H9 (cell line): ENCODE results near the gene RBMS2. TPM values are rescaled to one million over a fixed set of nuclear protein-coding genes. Genes with fewer than 3 reads are reported as not detected.

Experiments used
- DNase-seq: peaks from one replicate; pipeline ENCODE4 v3.0.0-alpha.2; 2017
- H2AFZ ChIP-seq: one replicate; pipeline ENCODE4 v1.6.1; 2013; ENCODE audit warnings: mild to moderate bottlenecking, low read length, control low read depth, moderate library complexity
- H2AK5ac ChIP-seq: 2 replicates; pipeline ENCODE4 v1.6.1; 2013; ENCODE audit warnings: low read length, control low read depth, mixed read lengths; ENCODE audit not compliant: insufficient read length
- H2BK120ac ChIP-seq: one replicate; pipeline ENCODE4 v1.6.1; 2013; ENCODE audit warnings: low read depth, mild to moderate bottlenecking, low read length, control low read depth, inconsistent platforms; ENCODE audit not compliant: poor library complexity, severe bottlenecking
- H2BK12ac ChIP-seq: 2 replicates; pipeline ENCODE4 v1.6.1; 2013; ENCODE audit warnings: low read length, control low read depth, mixed read lengths, low read depth; ENCODE audit not compliant: insufficient read length
- H2BK15ac ChIP-seq: 2 replicates; pipeline ENCODE4 v1.6.1; 2013; ENCODE audit warnings: low read depth, low read length, control low read depth
- H2BK20ac ChIP-seq: one replicate; pipeline ENCODE4 v1.6.1; 2013; ENCODE audit warnings: low read depth, mild to moderate bottlenecking, low read length, control low read depth, inconsistent platforms; ENCODE audit not compliant: poor library complexity, severe bottlenecking
- H2BK5ac ChIP-seq: 2 replicates; pipeline ENCODE4 v1.6.1; 2013; ENCODE audit warnings: low read length, control low read depth, mixed read lengths; ENCODE audit not compliant: insufficient read length
- H3K14ac ChIP-seq: 2 replicates; pipeline ENCODE4 v1.6.1; 2013; ENCODE audit warnings: low read length, control low read depth; ENCODE audit not compliant: insufficient read depth
- H3K18ac ChIP-seq: 2 replicates; pipeline ENCODE4 v1.6.1; 2013; ENCODE audit warnings: low read depth, mild to moderate bottlenecking, mixed read lengths, low read length, control low read depth; ENCODE audit not compliant: insufficient read length
- H3K23ac ChIP-seq: 2 replicates; pipeline ENCODE4 v1.6.1; 2013; ENCODE audit warnings: low read length, control low read depth, mixed read lengths, low read depth; ENCODE audit not compliant: insufficient read length
- H3K23me2 ChIP-seq: 2 replicates; pipeline ENCODE4 v1.6.1; 2013; ENCODE audit warnings: low read depth, mild to moderate bottlenecking, mixed read lengths, low read length, control low read depth; ENCODE audit not compliant: insufficient read length, poor library complexity, severe bottlenecking
- H3K27ac ChIP-seq: 2 replicates; pipeline ENCODE4 v1.5.1; 2013; ENCODE audit warnings: low read length, control low read depth, mixed read lengths, low read depth; ENCODE audit not compliant: insufficient read length
- H3K27me3 ChIP-seq: 2 replicates; pipeline ENCODE4 v1.6.1; 2013; ENCODE audit warnings: low read length, control low read depth, inconsistent platforms; ENCODE audit not compliant: insufficient read depth
- H3K4ac ChIP-seq: 2 replicates; pipeline ENCODE4 v1.6.1; 2013; ENCODE audit warnings: low read depth, mild to moderate bottlenecking, control low read depth, inconsistent platforms, low read length, moderate library complexity
- H3K4me1 ChIP-seq: 2 replicates; pipeline ENCODE4 v1.6.1; 2013; ENCODE audit warnings: low read length, control low read depth, inconsistent platforms; ENCODE audit not compliant: insufficient read depth
- H3K4me2 ChIP-seq: 2 replicates; pipeline ENCODE4 v1.6.1; 2013; ENCODE audit warnings: low read length, control low read depth, mixed read lengths; ENCODE audit not compliant: insufficient read length, insufficient read depth
- H3K56ac ChIP-seq: 2 replicates; pipeline ENCODE4 v1.6.1; 2013; ENCODE audit warnings: low read depth, mild to moderate bottlenecking, mixed read lengths, low read length, control low read depth; ENCODE audit not compliant: insufficient read length
- H3K79me1 ChIP-seq: 2 replicates; pipeline ENCODE4 v1.6.1; 2013; ENCODE audit warnings: low read depth, mild to moderate bottlenecking, moderate library complexity, low read length, control low read depth, inconsistent platforms; ENCODE audit not compliant: insufficient read depth, poor library complexity, severe bottlenecking
- H3K79me2 ChIP-seq: 2 replicates; pipeline ENCODE4 v1.6.1; 2013; ENCODE audit warnings: low read length, control low read depth, inconsistent platforms; ENCODE audit not compliant: insufficient read depth
- H3K9ac ChIP-seq: 2 replicates; pipeline ENCODE4 v1.6.1; 2013; ENCODE audit warnings: low read length, control low read depth, mixed read lengths; ENCODE audit not compliant: insufficient read length; ENCODE audit errors: extremely low read depth
- H3K9me3 ChIP-seq: one replicate; pipeline ENCODE4 v1.6.1; 2013; ENCODE audit warnings: low read depth, low read length, inconsistent platforms; ENCODE audit not compliant: control insufficient read depth
- H3T11ph ChIP-seq: one replicate; pipeline ENCODE4 v1.6.1; 2013; ENCODE audit warnings: mild to moderate bottlenecking, low read length, control low read depth, inconsistent platforms
- H4K20me1 ChIP-seq: one replicate; pipeline ENCODE4 v1.6.1; 2013; ENCODE audit not compliant: control insufficient read depth, insufficient read length, insufficient read depth
- H4K5ac ChIP-seq: 2 replicates; pipeline ENCODE4 v1.6.1; 2013; ENCODE audit warnings: low read depth, mild to moderate bottlenecking, mixed read lengths, low read length, control low read depth; ENCODE audit not compliant: insufficient read length
- H4K8ac ChIP-seq: replicated peaks from 2 replicates; pipeline ENCODE4 v1.6.1; 2013; ENCODE audit warnings: low read length, control low read depth, mixed read lengths, low read depth; ENCODE audit not compliant: insufficient read length
- H4K91ac ChIP-seq: 2 replicates; pipeline ENCODE4 v1.6.1; 2013; ENCODE audit warnings: low read depth, mild to moderate bottlenecking, moderate library complexity, mixed read lengths, low read length, control low read depth; ENCODE audit not compliant: insufficient read length
- H3K27ac Mint-ChIP-seq, 3 experiments: 2 replicates in 2 of 3; 3 replicates in 1 of 3; pipeline ENCODE4 v1.8.0; 2020 to 2021; ENCODE audit warnings: mixed read lengths in 3 of 3, mild to moderate bottlenecking in 1 of 3, moderate library complexity in 1 of 3
- H3K27me3 Mint-ChIP-seq: 2 replicates; pipeline ENCODE4 v1.8.0; 2021; ENCODE audit warnings: low read depth, mild to moderate bottlenecking, moderate library complexity, mixed read lengths
- H3K36me3 Mint-ChIP-seq, 3 experiments: 2 replicates in 2 of 3; 3 replicates in 1 of 3; pipeline ENCODE4 v1.8.0; 2020 to 2021; ENCODE audit warnings: low read depth in 3 of 3, mixed read lengths in 3 of 3; ENCODE audit not compliant: insufficient read depth in 1 of 3
- H3K4me1 Mint-ChIP-seq, 2 experiments: 2 replicates each; pipeline ENCODE4 v1.8.0; 2020; ENCODE audit warnings: mixed read lengths in 2 of 2
- H3K4me3 Mint-ChIP-seq, 2 experiments: 2 replicates in 1 of 2; 3 replicates in 1 of 2; pipeline ENCODE4 v1.8.0; 2020 to 2021; ENCODE audit warnings: mild to moderate bottlenecking in 2 of 2, mixed read lengths in 2 of 2, moderate library complexity in 1 of 2
- H3K9me3 Mint-ChIP-seq, 2 experiments: 2 replicates in 1 of 2; 3 replicates in 1 of 2; pipeline ENCODE4 v1.8.0; 2020; ENCODE audit warnings: mild to moderate bottlenecking in 2 of 2, mixed read lengths in 2 of 2, moderate library complexity in 1 of 2
- WGBS: extraction: QIAGEN DNeasy Blood & Tissue Kit; methylation state at CpG from one replicate; pipeline ENCODE4 v1.1.7; 2013; ENCODE audit warnings: missing lambda C conversion rate, low lambda C conversion rate, mixed read lengths; ENCODE audit not compliant: insufficient read length; ENCODE audit errors: extremely low coverage; 5-methylcytosine and 5-hydroxymethylcytosine counted together
- total RNA-seq: library from RNA; stranded (reverse); gene quantifications from 2 replicates; pipeline ENCODE4 v1.2.1, GENCODE V29; 2021
- TF ChIP-seq, protein P1 (sequence below): fragments of 200-600 bp; sonication (generic); conservative IDR thresholded peaks from 3 replicates; pipeline ENCODE4 v1.8.0; 2021; ENCODE audit warnings: antibody characterized with exemption, mild to moderate bottlenecking

RBMS2 gene
- total RNA-seq, 1 experiment from 2014 or later = 9.5 TPM

DNA sequence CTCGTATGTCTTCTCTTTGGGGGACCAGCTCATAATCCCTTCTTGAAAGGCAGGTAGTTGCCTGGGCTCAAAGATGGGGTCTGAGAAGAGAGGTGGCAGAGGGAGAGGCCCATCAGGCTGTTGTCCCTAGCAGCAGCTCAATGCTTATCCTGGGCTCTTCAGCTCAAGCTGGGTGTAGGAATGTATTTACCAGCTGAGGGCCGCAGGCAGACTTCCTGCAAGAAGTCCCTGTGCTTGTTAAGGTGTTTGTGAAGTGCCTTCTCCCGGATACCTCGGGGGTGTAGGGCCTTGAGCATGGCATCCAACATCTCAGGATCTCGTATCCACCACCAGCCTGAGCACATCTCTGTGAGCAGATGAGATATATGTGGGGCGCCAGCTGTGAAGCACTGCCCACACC is 79.1 kb downstream of the RBMS2 start:
- Histone ChIP-seq H3K27me3 (no peaks in the 10 kb centered on the region), H3K18ac (no peak overlapping the region), H3K79me2 (0 out of 2 replicates have a peak, but pooled peaks cover 2% of the 10 kb centered on the region), H3K4me1 (no peaks in the 10 kb centered on the region), H3K14ac (no peak overlapping the region), H3T11ph (no peak overlapping the region), H3K4ac (no peak overlapping the region), H2BK15ac (no peak overlapping the region), H3K4me2 (no peak overlapping the region), H3K79me1 (no peaks in the 10 kb centered on the region), H2AK5ac (no peak overlapping the region), H3K9ac (no peak overlapping the region), H3K23ac (no peak overlapping the region), H3K27ac (no peak overlapping the region), H4K8ac (no peak overlapping the region), H3K23me2 (no peaks in the 10 kb centered on the region), H4K5ac (no peak overlapping the region), H3K56ac (no peak overlapping the region), H2BK12ac (no peak overlapping the region), H4K91ac (no peak overlapping the region), H4K20me1 (no peaks in the 10 kb centered on the region), H3K9me3 (no peaks in the 10 kb centered on the region), H2AFZ (no peak overlapping the region), H2BK20ac (no peak overlapping the region), H2BK120ac (no peak overlapping the region), H2BK5ac (no peak overlapping the region)
- no peak overlapping the region; a peak in 1 of 5 replicates for H3K4me3 Mint-ChIP-seq
- DNase-seq = no peak
- peaks cover 58 to 91% (median 86%) of the 10 kb centered on the region in 3 experiments for H3K36me3 Mint-ChIP-seq
- no peak overlapping the region; a peak in 1 of 7 replicates for H3K27ac Mint-ChIP-seq
- WGBS = no CpG with 5 or more reads among the region's 6 CpGs
- H3K4me1 Mint-ChIP-seq = peaks cover 5 to 12% of the 10 kb centered on the region in 2 experiments; a peak in 3 of 4 replicates
- H3K9me3 Mint-ChIP-seq = no peaks in the 10 kb centered on the region
- H3K27me3 Mint-ChIP-seq = no peaks in the 10 kb centered on the region
- TF ChIP-seq, protein P1, sequence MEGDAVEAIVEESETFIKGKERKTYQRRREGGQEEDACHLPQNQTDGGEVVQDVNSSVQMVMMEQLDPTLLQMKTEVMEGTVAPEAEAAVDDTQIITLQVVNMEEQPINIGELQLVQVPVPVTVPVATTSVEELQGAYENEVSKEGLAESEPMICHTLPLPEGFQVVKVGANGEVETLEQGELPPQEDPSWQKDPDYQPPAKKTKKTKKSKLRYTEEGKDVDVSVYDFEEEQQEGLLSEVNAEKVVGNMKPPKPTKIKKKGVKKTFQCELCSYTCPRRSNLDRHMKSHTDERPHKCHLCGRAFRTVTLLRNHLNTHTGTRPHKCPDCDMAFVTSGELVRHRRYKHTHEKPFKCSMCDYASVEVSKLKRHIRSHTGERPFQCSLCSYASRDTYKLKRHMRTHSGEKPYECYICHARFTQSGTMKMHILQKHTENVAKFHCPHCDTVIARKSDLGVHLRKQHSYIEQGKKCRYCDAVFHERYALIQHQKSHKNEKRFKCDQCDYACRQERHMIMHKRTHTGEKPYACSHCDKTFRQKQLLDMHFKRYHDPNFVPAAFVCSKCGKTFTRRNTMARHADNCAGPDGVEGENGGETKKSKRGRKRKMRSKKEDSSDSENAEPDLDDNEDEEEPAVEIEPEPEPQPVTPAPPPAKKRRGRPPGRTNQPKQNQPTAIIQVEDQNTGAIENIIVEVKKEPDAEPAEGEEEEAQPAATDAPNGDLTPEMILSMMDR = no peak
